Neural cell (in vitro differentiated cells): Measurements from ENCODE around the gene PREB.

Experiments
- EZH2 ChIP-seq: fragments of 200-600, 300-800 bp; shearing (Covaris generic), sonication (generic); IDR thresholded peaks from 2 replicates; pipeline ENCODE4 v1.6.1; 2014; ENCODE audit warnings: antibody characterized with exemption, low read length, borderline replicate concordance, mild to moderate bottlenecking; ENCODE audit not compliant: insufficient read depth, poor library complexity, severe bottlenecking
- MXI1 ChIP-seq: fragments of 450-650 bp; conservative IDR thresholded peaks from 2 replicates; pipeline ENCODE4 v1.6.1; 2014; ENCODE audit warnings: antibody characterized with exemption, mild to moderate bottlenecking; ENCODE audit not compliant: poor library complexity, severe bottlenecking
- POLR2AphosphoS5 ChIP-seq: IDR thresholded peaks from 2 replicates; pipeline ENCODE4 v1.6.1; 2012
- RAD21 ChIP-seq: fragments of 450-650 bp; conservative IDR thresholded peaks from 2 replicates; pipeline ENCODE4 v1.6.1; 2014; ENCODE audit warnings: antibody characterized with exemption, mild to moderate bottlenecking, moderate library complexity
- TAF1 ChIP-seq: IDR thresholded peaks from 2 replicates; pipeline ENCODE4 v1.6.1; 2012; ENCODE audit warnings: low read depth
- TF ChIP-seq, protein P1 (sequence below): fragments of 450-650 bp; IDR thresholded peaks from 2 replicates; pipeline ENCODE4 v1.5.1; 2014; ENCODE audit warnings: antibody characterized with exemption, mild to moderate bottlenecking, moderate library complexity; ENCODE audit not compliant: poor library complexity, severe bottlenecking

GRCh38 chr2:27121906-27122305, 12.5 kb downstream of the PREB start:
- no peak for TF ChIP-seq TAF1
- TF ChIP-seq, protein P1, sequence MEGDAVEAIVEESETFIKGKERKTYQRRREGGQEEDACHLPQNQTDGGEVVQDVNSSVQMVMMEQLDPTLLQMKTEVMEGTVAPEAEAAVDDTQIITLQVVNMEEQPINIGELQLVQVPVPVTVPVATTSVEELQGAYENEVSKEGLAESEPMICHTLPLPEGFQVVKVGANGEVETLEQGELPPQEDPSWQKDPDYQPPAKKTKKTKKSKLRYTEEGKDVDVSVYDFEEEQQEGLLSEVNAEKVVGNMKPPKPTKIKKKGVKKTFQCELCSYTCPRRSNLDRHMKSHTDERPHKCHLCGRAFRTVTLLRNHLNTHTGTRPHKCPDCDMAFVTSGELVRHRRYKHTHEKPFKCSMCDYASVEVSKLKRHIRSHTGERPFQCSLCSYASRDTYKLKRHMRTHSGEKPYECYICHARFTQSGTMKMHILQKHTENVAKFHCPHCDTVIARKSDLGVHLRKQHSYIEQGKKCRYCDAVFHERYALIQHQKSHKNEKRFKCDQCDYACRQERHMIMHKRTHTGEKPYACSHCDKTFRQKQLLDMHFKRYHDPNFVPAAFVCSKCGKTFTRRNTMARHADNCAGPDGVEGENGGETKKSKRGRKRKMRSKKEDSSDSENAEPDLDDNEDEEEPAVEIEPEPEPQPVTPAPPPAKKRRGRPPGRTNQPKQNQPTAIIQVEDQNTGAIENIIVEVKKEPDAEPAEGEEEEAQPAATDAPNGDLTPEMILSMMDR = no peak
- TF ChIP-seq EZH2 = no peak
- no peak for TF ChIP-seq POLR2AphosphoS5
- no peak for TF ChIP-seq RAD21
- no peak for TF ChIP-seq MXI1
